Measurements from ENCODE around the gene LMX1A.

- TF ChIP-seq CTCF (IDR thresholded peaks at IDR 0.05) = no peak
- no peak for TF ChIP-seq POLR2A (IDR thresholded peaks at IDR 0.05)
These were observed 30.9 kb downstream of the LMX1A start for GRCh38 chr1:165325460-165326203.

Data from prostate gland (tissue), 2 donors.